Fibroblast of skin of left quadriceps (primary cell): Measurements from ENCODE around the gene DDX42.

Experiments used
- DNase-seq, 2 experiments: peaks; one replicate each; pipeline ENCODE4 v3.0.0-alpha.2; 2013; ENCODE audit warnings: low read depth in 2 of 2

The DDX42 gene

GRCh38 chr17:63821804-63822203 lies 47.8 kb downstream of the DDX42 start:
- DNase-seq: no peak

GRCh38 chr17:63822537-63822936 lies 48.6 kb downstream of the DDX42 start:
- DNase-seq: no peak

DNA sequence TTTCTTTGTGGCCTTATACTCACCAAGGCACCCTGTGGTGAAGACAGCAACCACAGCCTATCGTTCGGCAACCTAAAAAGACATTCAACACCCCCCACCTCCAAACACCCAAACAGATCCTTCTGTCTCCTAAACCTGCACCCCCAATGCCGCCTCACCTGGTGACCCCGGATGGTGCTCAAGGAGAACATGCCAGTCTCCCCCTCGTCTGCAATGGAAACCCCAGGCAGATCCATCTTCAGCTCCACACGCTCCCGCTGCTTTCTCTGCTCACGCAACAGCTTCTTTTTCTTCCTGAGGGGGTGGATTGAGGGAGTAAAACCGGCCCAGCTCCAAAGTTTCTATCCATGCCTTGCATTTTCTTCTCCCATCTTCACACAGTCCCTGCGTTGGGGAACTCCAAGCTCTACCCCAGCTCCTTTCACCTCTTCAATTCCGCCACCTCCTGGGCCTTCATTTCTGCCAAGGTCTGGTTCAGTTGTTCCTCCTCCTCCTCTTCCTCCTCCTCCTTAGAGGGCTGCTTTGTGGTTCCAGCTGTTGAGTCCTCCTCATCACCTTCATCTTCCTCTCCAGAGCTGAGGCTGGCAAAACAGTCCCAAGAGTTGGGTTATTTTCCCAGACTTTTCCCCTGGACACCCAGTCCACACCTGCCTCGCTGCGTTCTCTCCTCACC lies 49.8 kb downstream of the DDX42 start:
- DNase-seq: no peak

DNA sequence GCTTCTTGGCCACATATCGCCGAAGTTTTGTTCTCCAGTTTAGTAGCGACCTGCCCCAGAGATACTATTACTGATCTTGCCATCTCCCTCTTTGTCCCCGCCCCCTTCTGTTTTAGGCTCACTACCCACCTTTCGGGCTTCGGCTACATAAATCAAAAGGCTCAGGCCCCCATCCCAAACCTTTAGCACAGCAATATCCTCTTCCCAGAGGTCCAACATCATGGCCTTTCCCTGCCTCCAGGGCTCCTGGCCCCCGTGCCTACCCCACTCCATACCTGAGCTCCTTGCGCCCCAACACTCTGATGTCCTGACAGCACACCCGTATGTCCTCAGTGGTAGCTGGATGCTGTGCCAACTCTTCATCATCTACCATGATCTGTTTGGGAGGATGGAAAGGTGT lies 50.4 kb downstream of the DDX42 start:
- DNase-seq: no peak

DNA sequence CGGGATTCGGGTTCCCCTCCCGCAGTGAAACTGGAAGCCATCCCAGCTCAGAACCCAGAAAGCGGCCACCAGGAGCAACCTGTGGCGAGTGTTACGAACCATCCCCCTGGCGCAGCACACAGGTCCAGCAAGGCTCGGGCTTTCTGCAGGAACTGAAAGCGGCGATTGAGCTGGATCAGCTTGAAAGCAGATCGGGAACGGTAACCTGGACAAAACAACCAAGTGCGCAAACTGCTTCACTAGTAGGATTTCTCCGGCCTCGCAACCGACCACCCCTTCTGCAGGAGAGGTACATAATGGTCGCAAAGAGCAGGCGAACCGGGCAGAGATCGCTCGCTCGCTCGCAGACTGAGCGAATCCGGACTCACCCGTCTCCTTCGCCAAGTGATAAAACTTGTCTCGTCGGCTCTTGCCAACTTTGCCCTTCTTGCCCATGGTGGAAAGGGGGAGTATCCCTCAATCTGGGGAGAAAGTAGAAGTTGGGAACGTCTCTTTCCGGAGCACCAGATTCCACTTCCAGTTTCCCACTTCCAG lies 52.6 kb downstream of the DDX42 start:
- no peak for DNase-seq

- DNase-seq: peak; percentile 86 to 88
Observed at GRCh38 chr17:63827002-63827800, 53.2 kb downstream of the DDX42 start, which contains the start of the genes FTSJ3 and PSMC5. Gene FTSJ3, minus strand, starts transcription at chr17:63827663. Its CDS starts 761 bp downstream, at chr17:63826902. Gene PSMC5, plus strand, starts transcription at chr17:63827431. Its CDS starts 60 bp downstream, at chr17:63827491.

GRCh38 chr17:63827801-63828221 lies 53.8 kb downstream of the DDX42 start:
- no peak for DNase-seq

DNA sequence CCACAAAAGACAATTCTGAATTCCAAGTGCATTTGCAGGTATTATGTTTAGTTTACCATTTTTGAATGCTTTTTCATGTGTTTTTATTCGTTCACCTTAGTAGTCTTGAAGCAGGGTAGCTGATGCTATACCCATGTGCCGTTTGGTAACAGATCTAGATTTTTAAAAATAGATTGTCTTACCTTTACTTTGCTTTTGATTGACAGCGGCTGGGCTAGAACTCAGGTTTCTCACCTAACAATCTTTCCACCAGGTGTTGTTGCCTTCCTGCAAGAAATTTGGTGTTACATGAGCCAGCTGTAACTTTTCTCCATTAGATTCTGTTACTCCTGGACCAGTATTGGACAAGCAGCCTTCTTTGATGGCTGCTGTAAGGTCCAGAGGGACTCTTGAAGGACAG lies 55.0 kb downstream of the DDX42 start:
- DNase-seq: no peak

- no peak for DNase-seq
Observed at GRCh38 chr17:63830278-63830677, 56.3 kb downstream of the DDX42 start.

GRCh38 chr17:63830904-63831491 lies 57.0 kb downstream of the DDX42 start:
- DNase-seq: no peak

GRCh38 chr17:63831505-63831904 lies 57.5 kb downstream of the DDX42 start:
- no peak for DNase-seq

- no peak for DNase-seq
Observed at GRCh38 chr17:63832014-63832413, 58.0 kb downstream of the DDX42 start.

DNA sequence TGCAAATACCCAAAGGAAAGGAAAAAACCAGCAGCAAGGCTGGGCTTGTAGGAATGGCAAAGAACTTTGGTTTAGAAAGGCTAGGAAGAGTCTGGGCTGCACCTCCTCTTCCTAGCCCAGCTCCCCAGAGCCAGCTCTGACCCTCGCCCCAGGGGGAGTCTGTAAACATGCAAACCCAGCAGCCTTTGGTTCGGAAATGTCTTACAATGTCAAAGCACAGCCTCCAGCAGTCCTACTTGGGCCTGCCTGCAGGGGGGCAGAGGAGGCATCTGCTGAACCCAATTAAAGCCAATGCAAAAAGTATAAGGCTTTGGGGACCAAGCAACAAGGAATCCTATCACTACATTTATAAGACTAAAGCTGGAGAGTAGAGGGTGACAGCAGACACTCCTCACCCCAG lies 58.5 kb downstream of the DDX42 start:
- DNase-seq: no peak

DNA sequence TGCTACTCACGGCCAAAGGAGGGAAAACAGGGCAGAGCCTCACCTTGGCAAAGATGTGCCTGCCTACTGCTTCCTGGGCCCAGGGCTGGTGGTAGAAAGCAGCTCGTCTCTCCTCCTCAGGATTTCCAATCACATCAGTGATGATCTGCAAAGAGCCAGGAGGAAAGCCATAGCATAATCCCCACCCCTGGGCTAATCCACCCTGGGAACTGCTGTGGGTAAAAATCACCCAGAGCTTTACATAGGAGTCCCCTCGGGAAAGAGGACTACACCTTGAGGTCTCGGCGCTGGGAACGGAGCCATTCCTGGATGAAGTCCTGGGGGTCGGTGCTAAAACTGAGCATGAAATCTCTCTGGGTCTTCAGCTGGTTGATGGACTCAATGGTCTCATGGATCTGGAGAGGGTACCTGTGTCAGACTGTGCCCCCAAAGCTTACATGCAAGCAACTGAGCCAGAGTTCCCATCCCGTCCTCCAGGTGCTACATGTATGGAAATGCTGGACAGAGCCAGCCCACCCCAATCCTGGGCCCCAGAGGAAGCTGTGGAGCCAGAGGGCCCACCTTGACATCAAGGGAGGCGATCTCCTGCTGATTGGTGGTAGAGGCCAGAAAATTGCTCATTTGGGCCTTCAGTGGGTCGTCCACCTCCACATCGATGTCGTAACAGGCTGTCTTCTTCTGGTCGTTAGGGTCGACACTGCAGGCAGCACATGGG lies 59.2 kb downstream of the DDX42 start:
- DNase-seq: no peak

GRCh38 chr17:63833741-63834373 lies 59.9 kb downstream of the DDX42 start:
- DNase-seq: no peak

DNA sequence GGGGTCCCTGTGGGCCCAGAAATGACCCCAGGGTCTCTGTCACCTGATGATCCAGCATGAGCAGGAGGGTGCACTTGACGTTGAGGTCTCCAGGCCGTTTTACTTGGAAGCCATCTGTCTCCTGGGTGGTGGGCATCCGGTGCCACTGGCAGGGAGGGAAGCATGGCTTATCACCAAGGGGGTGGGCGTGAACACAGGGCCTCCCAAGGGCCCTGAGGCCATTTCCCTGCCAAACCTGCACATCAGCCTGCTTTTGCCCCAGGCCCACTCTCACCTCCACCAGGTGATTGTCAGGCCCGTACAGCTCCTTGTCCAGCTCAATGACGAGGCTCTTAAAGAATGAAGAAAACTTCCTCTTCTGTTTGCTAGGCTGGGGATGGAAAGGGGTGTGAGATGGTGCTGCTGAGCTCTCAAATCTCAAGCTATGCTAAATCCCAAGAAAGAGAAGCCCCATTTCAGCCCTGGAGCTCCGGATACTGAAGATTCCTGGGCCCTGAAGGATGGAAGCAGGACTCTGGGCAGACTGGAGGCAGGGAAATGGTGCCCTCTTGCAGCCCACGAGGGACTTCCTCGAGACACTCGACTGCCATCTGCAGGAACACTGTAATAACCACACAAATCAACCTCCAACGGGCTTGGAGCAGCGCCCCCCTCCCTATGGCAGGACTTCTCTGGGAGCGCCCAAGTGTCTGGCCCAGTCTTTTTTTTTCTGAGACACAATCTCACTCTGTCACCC lies 60.6 kb downstream of the DDX42 start:
- peak; percentile 32 to 40 for DNase-seq

DNA sequence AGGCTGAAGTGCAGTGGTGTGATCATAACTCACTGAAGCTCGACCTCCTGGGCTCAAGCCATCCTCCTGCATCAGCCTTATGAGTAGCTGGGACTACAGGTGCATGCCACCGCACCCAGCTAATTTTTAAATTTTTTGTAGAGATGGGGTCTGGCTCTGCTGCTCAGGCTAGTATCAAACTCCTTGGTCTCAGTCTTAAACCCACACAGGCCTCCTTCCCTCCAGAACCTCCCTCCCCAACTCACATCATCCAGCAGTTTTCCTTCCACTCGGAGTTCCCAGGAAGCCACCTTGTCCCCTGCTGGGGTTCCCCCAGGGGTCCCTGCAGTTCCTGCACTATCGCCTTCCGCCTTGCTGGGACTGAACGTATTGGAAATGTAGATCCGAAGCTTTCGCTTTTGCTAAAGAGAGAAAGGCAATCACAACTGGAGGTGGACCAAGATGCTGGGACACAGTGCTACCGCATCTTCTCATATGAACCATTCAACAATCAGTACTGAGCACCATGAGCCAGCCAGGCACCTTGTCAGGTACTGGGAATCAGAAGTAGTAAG lies 61.3 kb downstream of the DDX42 start:
- no peak for DNase-seq

- DNase-seq: no peak
Observed at GRCh38 chr17:63836811-63837210, 62.8 kb downstream of the DDX42 start.

DNA sequence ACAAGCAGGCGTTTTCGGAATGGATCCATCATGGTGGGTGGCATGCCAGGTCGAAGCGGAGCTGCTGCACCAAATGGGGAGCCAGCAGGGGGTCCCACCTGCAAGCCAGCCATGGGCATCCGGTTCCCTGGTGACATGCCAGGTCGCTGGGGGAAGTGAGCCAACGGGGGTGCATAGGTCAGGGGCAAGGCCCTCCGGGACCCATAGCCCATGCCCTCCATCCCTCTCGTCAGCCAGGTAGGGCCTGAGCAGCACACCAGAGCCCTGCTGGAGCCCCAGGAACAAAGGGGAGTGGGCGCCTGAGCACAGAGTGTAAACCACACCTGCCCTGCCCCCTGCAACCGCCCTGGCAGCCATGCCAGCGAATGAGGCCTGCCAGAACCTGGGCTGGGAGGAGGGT lies 63.5 kb downstream of the DDX42 start:
- no peak for DNase-seq

DNA sequence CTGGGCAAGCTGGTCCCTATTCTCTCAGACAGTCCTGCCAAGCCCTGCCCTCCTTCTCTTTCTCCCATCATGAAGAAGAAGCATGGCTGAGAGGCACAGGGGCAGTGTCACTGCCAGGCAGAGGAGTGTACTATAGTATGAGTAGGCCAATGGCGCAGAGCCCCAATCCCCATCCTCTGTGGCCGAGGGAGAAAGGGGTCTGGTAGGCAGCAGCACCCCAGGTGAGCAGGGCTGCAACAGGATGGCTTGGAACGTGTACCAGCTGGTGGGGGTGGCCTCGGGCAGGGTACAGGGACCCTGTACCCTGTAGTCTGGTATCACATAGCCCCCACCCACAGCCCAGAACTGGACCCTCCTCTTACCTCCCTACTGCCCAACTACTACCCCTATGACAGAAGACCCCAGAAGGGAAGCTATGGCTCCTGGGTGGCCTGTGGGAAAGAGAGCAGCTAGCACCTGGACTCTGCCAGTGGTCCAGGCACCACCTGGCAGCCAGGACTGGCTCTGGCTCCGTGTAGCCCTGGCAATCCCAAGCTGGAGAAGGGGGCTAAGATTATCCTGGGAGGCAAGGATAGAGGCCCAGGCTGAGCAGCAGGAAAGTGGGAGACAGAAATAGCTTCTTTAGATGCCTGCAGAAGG lies 64.1 kb downstream of the DDX42 start:
- DNase-seq: no peak
